Smooth muscle cell of the brain vasculature (primary cell): ENCODE measurements around the gene INAFM1.

Experiments
- DNase-seq: peaks from one replicate; pipeline ENCODE4 v3.0.0-alpha.2; 2012; ENCODE audit warnings: low read depth, low spot score

The INAFM1 gene

GRCh38 chr19:47309608-47310007, 34.9 kb downstream of the INAFM1 start, which contains the start of gene C5AR1:
Gene C5AR1, plus strand, starts transcription at chr19:47309861. Its CDS starts 35 bp downstream, at chr19:47309896.
- no peak for DNase-seq

- no peak for DNase-seq
Observed at GRCh38 chr19:47310323-47310722, 35.6 kb downstream of the INAFM1 start.

GRCh38 chr19:47310819-47311218, 36.1 kb downstream of the INAFM1 start:
- DNase-seq = no peak

- no peak for DNase-seq
Observed at GRCh38 chr19:47312366-47313006, 37.8 kb downstream of the INAFM1 start.

- no peak for DNase-seq
Observed at GRCh38 chr19:47313754-47314295, 39.1 kb downstream of the INAFM1 start.

- peak; percentile 81 for DNase-seq
Observed at GRCh38 chr19:47315125-47315821, 40.6 kb downstream of the INAFM1 start.

GRCh38 chr19:47316513-47316912, 41.8 kb downstream of the INAFM1 start:
- no peak for DNase-seq

GRCh38 chr19:47319923-47320871, 45.5 kb downstream of the INAFM1 start:
- DNase-seq = no peak

- no peak for DNase-seq
Observed at GRCh38 chr19:47321630-47322029, 46.9 kb downstream of the INAFM1 start.

GRCh38 chr19:47322058-47322457, 47.4 kb downstream of the INAFM1 start:
- DNase-seq = no peak

GRCh38 chr19:47323409-47323808, 48.7 kb downstream of the INAFM1 start:
- no peak for DNase-seq

GRCh38 chr19:47323872-47324271, 49.2 kb downstream of the INAFM1 start:
- DNase-seq = no peak

- DNase-seq = no peak
Observed at GRCh38 chr19:47324502-47324901, 49.8 kb downstream of the INAFM1 start.
